IMR-90 (cell line): Measurements from ENCODE around the gene NACA. TPM values are rescaled to one million over a fixed set of nuclear protein-coding genes. Genes with fewer than 3 reads are reported as not detected.

Experiments
- ATAC-seq: fragments of 200-7000 bp; cut with Tn5 transposase; 2 replicates; pipeline ENCODE4 v1.9.1; 2020; ENCODE audit warnings: low read depth, mild to moderate bottlenecking, moderate library complexity
- BruUV-seq: library from RNA; stranded (reverse); fragments of 400-500 nt; replicated peaks from 2 replicates; lab custom pipeline; 2021; lab: Mats Ljungman, UMichigan
- CTCF ChIA-PET: fragments of 300-600 bp; formaldehyde crosslinking; extraction: SDS; loops from one replicate; lab custom pipeline; 2021; ENCODE audit warnings: antibody characterized with exemption; lab: Yijun Ruan, JAX
- POLR2A ChIA-PET: fragments of 300-600 bp; sonication (Branson Sonifier 250); formaldehyde crosslinking; loops from one replicate; lab custom pipeline; 2022; ENCODE audit warnings: antibody characterized with exemption; ENCODE audit not compliant: unreplicated experiment; lab: Charles Lee
- DNase-seq: peaks from one replicate; pipeline ENCODE4 v3.0.0; 2013
- H2AFZ ChIP-seq: replicated peaks from 2 replicates; pipeline ENCODE3; 2013; ENCODE audit warnings: low read length, mild to moderate bottlenecking; ENCODE audit not compliant: poor library complexity
- H2AK5ac ChIP-seq: 2 replicates; pipeline ENCODE4 v1.6.1; 2013; ENCODE audit warnings: low read depth, low read length, inconsistent platforms
- H2AK9ac ChIP-seq: replicated peaks from 2 replicates; pipeline ENCODE3; 2013; ENCODE audit warnings: mild to moderate bottlenecking, low read depth, low read length, moderate library complexity; ENCODE audit not compliant: poor library complexity
- H2BK120ac ChIP-seq: 2 replicates; pipeline ENCODE4 v1.6.1; 2013; ENCODE audit warnings: low read depth, low read length, inconsistent platforms
- H2BK15ac ChIP-seq: 3 replicates; pipeline ENCODE4 v1.6.1; 2013; ENCODE audit warnings: low read depth, low read length, inconsistent platforms
- H2BK20ac ChIP-seq: 2 replicates; pipeline ENCODE4 v1.6.1; 2013; ENCODE audit warnings: low read depth, mild to moderate bottlenecking, inconsistent platforms, low read length, moderate library complexity
- H2BK5ac ChIP-seq: 2 replicates; pipeline ENCODE4 v1.6.1; 2013; ENCODE audit warnings: mild to moderate bottlenecking, low read depth, low read length, inconsistent platforms; ENCODE audit not compliant: poor library complexity, severe bottlenecking
- H3K14ac ChIP-seq: replicated peaks from 2 replicates; pipeline ENCODE4 v1.6.1; 2013; ENCODE audit warnings: low read depth, low read length, inconsistent platforms
- H3K18ac ChIP-seq: 2 replicates; pipeline ENCODE4 v1.6.1; 2013; ENCODE audit warnings: low read depth, low read length, control low read depth
- H3K23ac ChIP-seq: 2 replicates; pipeline ENCODE4 v1.6.1; 2013; ENCODE audit warnings: low read depth, low read length, inconsistent platforms
- H3K27ac ChIP-seq: 2 replicates; pipeline ENCODE4 v1.5.1; 2013; ENCODE audit warnings: mild to moderate bottlenecking, control low read depth, low read length; ENCODE audit not compliant: insufficient read depth
- H3K27me3 ChIP-seq: 2 replicates; pipeline ENCODE4 v1.6.1; 2013; ENCODE audit warnings: low read length; ENCODE audit not compliant: control insufficient read depth, insufficient read depth
- H3K36me3 ChIP-seq: 2 replicates; pipeline ENCODE4 v1.6.1; 2013; ENCODE audit warnings: low read length, mixed read lengths; ENCODE audit not compliant: control insufficient read depth, insufficient read depth
- H3K4ac ChIP-seq: 2 replicates; pipeline ENCODE4 v1.6.1; 2013; ENCODE audit warnings: low read depth, low read length, inconsistent platforms
- H3K4me1 ChIP-seq: 2 replicates; pipeline ENCODE4 v1.6.1; 2013; ENCODE audit warnings: low read length, mixed read lengths; ENCODE audit not compliant: control insufficient read depth, insufficient read depth
- H3K4me2 ChIP-seq: 2 replicates; pipeline ENCODE4 v1.6.1; 2013; ENCODE audit warnings: low read depth, mild to moderate bottlenecking, control low read depth, low read length, moderate library complexity
- H3K4me3 ChIP-seq: 2 replicates; pipeline ENCODE4 v1.5.1; 2013; ENCODE audit warnings: low read depth, mild to moderate bottlenecking, control low read depth, low read length, moderate library complexity; ENCODE audit not compliant: insufficient read depth
- H3K56ac ChIP-seq: 2 replicates; pipeline ENCODE4 v1.6.1; 2013; ENCODE audit warnings: low read length, inconsistent platforms; ENCODE audit not compliant: insufficient read depth; ENCODE audit errors: extremely low read depth
- H3K79me1 ChIP-seq, 2 experiments: 2 replicates each; pipeline ENCODE4 v1.6.1; 2013; ENCODE audit warnings: low read length in 2 of 2, inconsistent platforms in 1 of 2, low read depth in 1 of 2
- H3K9ac ChIP-seq: 2 replicates; pipeline ENCODE4 v1.6.1; 2013; ENCODE audit warnings: low read depth, low read length, control low read depth
- H3K9me1 ChIP-seq: 2 replicates; pipeline ENCODE4 v1.6.1; 2013; ENCODE audit warnings: low read length, inconsistent platforms; ENCODE audit not compliant: insufficient read depth
- H3K9me3 ChIP-seq: 2 replicates; pipeline ENCODE4 v1.6.1; 2013; ENCODE audit warnings: low read length; ENCODE audit not compliant: control insufficient read depth, insufficient read depth
- H4K20me1 ChIP-seq: 2 replicates; pipeline ENCODE4 v1.6.1; 2013; ENCODE audit warnings: low read length, inconsistent platforms; ENCODE audit not compliant: insufficient read depth
- H4K5ac ChIP-seq: 2 replicates; pipeline ENCODE4 v1.6.1; 2013; ENCODE audit warnings: mild to moderate bottlenecking, low read depth, low read length, control low read depth
- H4K8ac ChIP-seq, 2 experiments: 2 replicates each; pipeline ENCODE4 v1.6.1; 2013; ENCODE audit warnings: low read depth in 2 of 2, low read length in 2 of 2, control low read depth in 1 of 2, inconsistent platforms in 1 of 2
- H4K91ac ChIP-seq: 2 replicates; pipeline ENCODE4 v1.6.1; 2013; ENCODE audit warnings: low read depth, low read length, inconsistent platforms; ENCODE audit not compliant: insufficient read depth
- BHLHE40 ChIP-seq: fragments of 150-350 bp; IDR thresholded peaks from 2 replicates; pipeline ENCODE4 v1.6.1; 2016; ENCODE audit warnings: mild to moderate bottlenecking, low read depth, low read length
- CEBPB ChIP-seq: IDR thresholded peaks from 2 replicates; pipeline ENCODE4 v1.6.1; 2012; ENCODE audit warnings: low read depth, low read length, improper control_type of control experiment
- CHD1 ChIP-seq: IDR thresholded peaks from 2 replicates; pipeline ENCODE4 v1.6.1; 2012; ENCODE audit warnings: low read depth, low read length, improper control_type of control experiment
- FOS ChIP-seq: fragments of 150-350 bp; IDR thresholded peaks from 2 replicates; pipeline ENCODE4 v1.6.1; 2016; ENCODE audit warnings: low read depth, low read length
- MAFK ChIP-seq: IDR thresholded peaks from 2 replicates; pipeline ENCODE4 v1.6.1; 2012; ENCODE audit warnings: low read depth, low read length, improper control_type of control experiment
- MAZ ChIP-seq: IDR thresholded peaks from 2 replicates; pipeline ENCODE4 v1.6.1; 2012; ENCODE audit warnings: low read depth, mild to moderate bottlenecking, low read length, improper control_type of control experiment, moderate library complexity, borderline replicate concordance
- MXI1 ChIP-seq: IDR thresholded peaks from 2 replicates; pipeline ENCODE4 v1.6.1; 2012; ENCODE audit warnings: low read depth, mild to moderate bottlenecking, low read length, moderate library complexity, borderline replicate concordance
- NFE2L2 ChIP-seq: fragments of 150-350 bp; IDR thresholded peaks from 2 replicates; pipeline ENCODE4 v1.6.1; 2016; ENCODE audit warnings: low read depth, mild to moderate bottlenecking, low read length
- POLR2A ChIP-seq: IDR thresholded peaks from 2 replicates; pipeline ENCODE4 v1.6.1; 2012; ENCODE audit warnings: mild to moderate bottlenecking, low read depth, low read length
- RAD21 ChIP-seq: IDR thresholded peaks from 2 replicates; pipeline ENCODE4 v1.6.1; 2012; ENCODE audit warnings: low read length, improper control_type of control experiment
- RCOR1 ChIP-seq: IDR thresholded peaks from 2 replicates; pipeline ENCODE4 v1.6.1; 2012; ENCODE audit warnings: mild to moderate bottlenecking, low read length, improper control_type of control experiment; ENCODE audit not compliant: insufficient replicate concordance
- RFX5 ChIP-seq: IDR thresholded peaks from 2 replicates; pipeline ENCODE4 v1.8.0; 2012; ENCODE audit warnings: low read depth, mild to moderate bottlenecking, low read length, moderate library complexity
- SMC3 ChIP-seq: fragments of 150-350 bp; IDR thresholded peaks from 2 replicates; pipeline ENCODE4 v1.6.1; 2016; ENCODE audit warnings: low read depth, mild to moderate bottlenecking, antibody characterized with exemption, low read length, moderate library complexity
- USF2 ChIP-seq: fragments of 150-350 bp; IDR thresholded peaks from 2 replicates; pipeline ENCODE4 v1.6.1; 2017; ENCODE audit warnings: mild to moderate bottlenecking, antibody characterized with exemption, low read length, low read depth
- WGBS, 2 experiments: methylation state at CpG; one replicate each; pipeline versions ENCODE4 v1.1.5 to v1.1.7; 2013; ENCODE audit warnings: missing lambda C conversion rate in 2 of 2; ENCODE audit not compliant: insufficient read length in 1 of 2; ENCODE audit errors: extremely low coverage in 2 of 2; 5-methylcytosine and 5-hydroxymethylcytosine counted together
- dilution Hi-C: fragments of 300-500 bp; cut with HindIII; formaldehyde crosslinking; loops from one replicate; pipeline ENCODE4 v1.14.3; 2018; ENCODE audit warnings: low sequenced_read_pairs; ENCODE audit not compliant: unreplicated experiment
- in situ Hi-C: fragments of 300-500 bp; cut with MboI; formaldehyde crosslinking; loops from 3 replicates; pipeline ENCODE4 v1.14.3; 2019; ENCODE audit warnings: low sequenced_read_pairs, inconsistent platforms, mixed read lengths
- intact Hi-C: fragments of 100-400 bp; cut with micrococcal nuclease; formaldehyde crosslinking; loops from 2 replicates; pipeline ENCODE4 v1.10.0; 2022
- polyA plus RNA-seq, 3 experiments: library from polyadenylated mRNA; depleted of rRNA; stranded (reverse); fragments of >200 nt; gene quantifications; 2 replicates each; pipeline ENCODE4 v1.2.3, GENCODE V29; 2012; ENCODE audit warnings: low replicate concordance in 1 of 3
- total RNA-seq: library from RNA; depleted of rRNA; stranded (reverse); fragments of >200 nt; gene quantifications from 2 replicates; pipeline ENCODE4 v1.2.3, GENCODE V29; 2012
- TF ChIP-seq, protein P1 (sequence below): fragments of 150-350 bp; IDR thresholded peaks from 2 replicates; pipeline ENCODE4 v1.6.1; 2016; ENCODE audit warnings: low read depth, mild to moderate bottlenecking, low read length, moderate library complexity, borderline replicate concordance
- TF ChIP-seq, protein P2 (sequence below): conservative IDR thresholded peaks from 2 replicates; pipeline ENCODE4 v1.5.1; 2012; ENCODE audit warnings: mild to moderate bottlenecking, low read depth, low read length, improper control_type of control experiment

Gene NACA
- total and polyA plus RNA-seq, 2 of the 4 experiments (the other 2 are of a cell fraction), result 662 to 1,223 TPM

GRCh38 chr12:56682323-56682722 lies 42.8 kb downstream of the NACA start:
- Histone ChIP-seq H4K5ac (no peak overlapping the region), H3K9me3 (no peaks in the 10 kb centered on the region), H3K9ac (no peak overlapping the region), H3K56ac (no peak overlapping the region), H4K91ac (no peak overlapping the region), H3K79me1 (peaks cover 0 to 27% of the 10 kb centered on the region in 2 experiments; a peak in 2 of 4 replicates), H2BK120ac (no peak overlapping the region), H3K4me2 (no peak overlapping the region), H3K14ac (no peak overlapping the region), H4K8ac (no peak overlapping the region), H3K27ac (no peak overlapping the region), H3K23ac (no peak overlapping the region), H3K27me3 (no peaks in the 10 kb centered on the region), H3K9me1 (peaks cover 12% of the 10 kb centered on the region), H3K4ac (no peak overlapping the region), H2BK15ac (no peak overlapping the region), H3K18ac (no peak overlapping the region), H2BK20ac (no peak overlapping the region), H2BK5ac (no peak overlapping the region), H2AK9ac (no peak overlapping the region), H3K36me3 (peaks cover 21% of the 10 kb centered on the region), H2AFZ (no peak overlapping the region), H4K20me1 (peaks cover 93% of the 10 kb centered on the region), H2AK5ac (no peak overlapping the region), H3K4me3 (no peak overlapping the region), H3K4me1 (peaks cover 2% of the 10 kb centered on the region)
- no TSS peak for BruUV-seq
- dilution Hi-C loops, result no loop called here
- POLR2A ChIA-PET, result no interaction called here
- WGBS, 2 experiments, result no CpG with 5 or more reads among the region's 6 CpGs
- in situ Hi-C loops, result no loop called here
- no peak for DNase-seq
- no peak for ATAC-seq
- intact Hi-C loops, result no loop called here
- CTCF ChIA-PET, result no interaction called here
- TF ChIP-seq CEBPB (no peak), CHD1 (no peak), FOS (no peak), MXI1 (no peak), RFX5 (no peak), RAD21 (no peak), RCOR1 (no peak), MAFK (no peak), POLR2A (no peak), MAZ (no peak), USF2 (no peak), BHLHE40 (no peak), SMC3 (no peak), NFE2L2 (no peak)
- TF ChIP-seq, protein P1, sequence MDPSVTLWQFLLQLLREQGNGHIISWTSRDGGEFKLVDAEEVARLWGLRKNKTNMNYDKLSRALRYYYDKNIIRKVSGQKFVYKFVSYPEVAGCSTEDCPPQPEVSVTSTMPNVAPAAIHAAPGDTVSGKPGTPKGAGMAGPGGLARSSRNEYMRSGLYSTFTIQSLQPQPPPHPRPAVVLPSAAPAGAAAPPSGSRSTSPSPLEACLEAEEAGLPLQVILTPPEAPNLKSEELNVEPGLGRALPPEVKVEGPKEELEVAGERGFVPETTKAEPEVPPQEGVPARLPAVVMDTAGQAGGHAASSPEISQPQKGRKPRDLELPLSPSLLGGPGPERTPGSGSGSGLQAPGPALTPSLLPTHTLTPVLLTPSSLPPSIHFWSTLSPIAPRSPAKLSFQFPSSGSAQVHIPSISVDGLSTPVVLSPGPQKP, result no peak
- TF ChIP-seq, protein P2, sequence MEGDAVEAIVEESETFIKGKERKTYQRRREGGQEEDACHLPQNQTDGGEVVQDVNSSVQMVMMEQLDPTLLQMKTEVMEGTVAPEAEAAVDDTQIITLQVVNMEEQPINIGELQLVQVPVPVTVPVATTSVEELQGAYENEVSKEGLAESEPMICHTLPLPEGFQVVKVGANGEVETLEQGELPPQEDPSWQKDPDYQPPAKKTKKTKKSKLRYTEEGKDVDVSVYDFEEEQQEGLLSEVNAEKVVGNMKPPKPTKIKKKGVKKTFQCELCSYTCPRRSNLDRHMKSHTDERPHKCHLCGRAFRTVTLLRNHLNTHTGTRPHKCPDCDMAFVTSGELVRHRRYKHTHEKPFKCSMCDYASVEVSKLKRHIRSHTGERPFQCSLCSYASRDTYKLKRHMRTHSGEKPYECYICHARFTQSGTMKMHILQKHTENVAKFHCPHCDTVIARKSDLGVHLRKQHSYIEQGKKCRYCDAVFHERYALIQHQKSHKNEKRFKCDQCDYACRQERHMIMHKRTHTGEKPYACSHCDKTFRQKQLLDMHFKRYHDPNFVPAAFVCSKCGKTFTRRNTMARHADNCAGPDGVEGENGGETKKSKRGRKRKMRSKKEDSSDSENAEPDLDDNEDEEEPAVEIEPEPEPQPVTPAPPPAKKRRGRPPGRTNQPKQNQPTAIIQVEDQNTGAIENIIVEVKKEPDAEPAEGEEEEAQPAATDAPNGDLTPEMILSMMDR, result no peak
